GM21381 (cell line): ENCODE measurements around the gene DGLUCY.
"Not testable (repeated sequence)": the region's sequence is repeated elsewhere in the genome, so short reads cannot be mapped to it uniquely, and the experiment has no call there.

Experiments
- ATAC-seq: cut with Tn5 transposase; IDR thresholded peaks from one replicate; pipeline ENCODE4 v1.9.1; 2021; ENCODE audit warnings: mild to moderate bottlenecking, moderate library complexity; ENCODE audit not compliant: unreplicated experiment

DGLUCY gene

DNA sequence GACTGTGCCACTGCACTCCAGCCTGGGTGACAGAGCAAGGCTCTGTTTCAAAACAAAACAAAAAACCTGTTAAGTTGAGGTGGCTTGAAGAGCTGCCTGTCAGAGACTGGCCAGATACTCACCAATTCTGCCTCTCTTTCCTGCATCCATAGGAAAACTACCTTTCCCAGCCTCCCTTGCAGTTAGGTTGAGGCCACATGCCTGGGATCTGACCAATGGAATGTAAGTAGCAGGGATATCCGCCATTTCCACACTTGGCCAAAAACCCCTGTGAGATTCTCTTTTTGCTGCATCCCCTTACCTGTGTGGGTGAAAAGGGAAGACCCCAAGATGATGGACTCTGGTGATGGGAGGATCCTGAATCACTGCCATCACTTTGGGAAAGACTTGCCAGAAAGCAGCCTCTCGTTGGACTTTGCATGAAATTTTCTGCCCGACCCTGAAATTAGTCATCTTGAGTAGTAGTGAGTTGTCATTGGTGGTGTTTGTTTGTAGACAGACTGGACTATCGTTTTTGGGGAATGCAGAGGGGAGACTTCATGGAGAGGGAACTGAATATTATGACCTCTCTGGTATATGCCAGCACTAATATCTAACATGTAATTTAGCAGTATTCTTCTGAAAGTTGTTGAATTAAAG lies 116.6 kb downstream of the DGLUCY start:
- ATAC-seq: no peak

DNA sequence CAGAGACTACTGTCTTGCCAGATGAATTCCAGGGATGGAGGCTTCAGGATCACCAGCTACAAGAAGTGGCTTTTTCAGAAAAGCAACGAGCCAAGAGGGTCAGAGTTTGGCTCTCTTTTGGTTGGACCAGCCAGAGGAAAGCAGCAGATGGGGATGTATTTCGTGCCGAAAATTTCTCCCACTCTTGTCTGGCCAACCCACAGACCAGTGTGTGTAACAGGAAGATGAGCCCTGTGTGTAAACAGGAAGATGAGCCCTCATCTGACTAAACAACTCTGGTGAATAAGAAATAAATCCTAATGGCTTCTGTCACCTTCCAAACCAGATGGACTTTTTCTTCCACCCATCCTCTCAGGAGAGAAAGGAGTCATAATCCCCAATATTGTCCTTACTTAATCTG lies 117.6 kb downstream of the DGLUCY start:
- no peak for ATAC-seq

DNA sequence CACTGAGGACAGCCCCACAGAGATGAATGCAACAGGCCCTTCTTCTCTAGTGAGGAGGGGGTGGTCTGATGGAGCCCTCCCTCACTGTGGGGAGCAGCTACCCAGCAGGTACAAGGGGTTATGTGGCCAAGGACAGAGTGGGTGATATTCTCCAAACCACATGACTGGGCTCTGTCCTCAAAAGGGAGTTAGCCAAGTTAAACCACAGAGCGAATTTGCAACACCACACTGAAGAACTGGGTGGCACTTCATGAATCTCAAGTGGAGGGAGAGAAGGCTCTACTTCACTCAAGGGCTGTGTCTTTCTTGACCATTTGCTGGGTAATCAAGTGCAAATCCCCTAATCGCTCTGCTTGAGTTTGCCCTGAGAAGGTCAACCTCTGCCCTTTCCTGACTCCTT lies 118.2 kb downstream of the DGLUCY start:
- ATAC-seq: no peak

DNA sequence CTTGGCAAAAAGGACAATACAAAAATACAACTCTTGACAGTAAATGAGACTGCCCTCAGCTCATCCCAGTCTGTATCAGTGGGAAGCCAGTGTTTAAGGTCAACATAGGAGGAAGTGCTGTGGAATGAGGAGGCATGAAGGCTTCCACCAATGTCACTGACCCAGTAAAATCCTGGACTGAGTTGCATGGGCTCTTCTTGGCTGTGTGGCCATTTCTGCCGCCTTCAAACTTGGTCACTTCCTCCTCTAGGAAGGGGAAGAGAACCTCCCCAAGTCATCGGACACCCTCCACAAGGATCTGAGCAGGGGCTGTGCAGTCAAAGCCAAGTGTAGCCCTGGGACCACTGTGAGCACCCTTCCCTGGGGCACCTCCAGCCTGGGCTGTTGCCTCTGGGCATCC lies 118.7 kb downstream of the DGLUCY start:
- ATAC-seq: no peak

DNA sequence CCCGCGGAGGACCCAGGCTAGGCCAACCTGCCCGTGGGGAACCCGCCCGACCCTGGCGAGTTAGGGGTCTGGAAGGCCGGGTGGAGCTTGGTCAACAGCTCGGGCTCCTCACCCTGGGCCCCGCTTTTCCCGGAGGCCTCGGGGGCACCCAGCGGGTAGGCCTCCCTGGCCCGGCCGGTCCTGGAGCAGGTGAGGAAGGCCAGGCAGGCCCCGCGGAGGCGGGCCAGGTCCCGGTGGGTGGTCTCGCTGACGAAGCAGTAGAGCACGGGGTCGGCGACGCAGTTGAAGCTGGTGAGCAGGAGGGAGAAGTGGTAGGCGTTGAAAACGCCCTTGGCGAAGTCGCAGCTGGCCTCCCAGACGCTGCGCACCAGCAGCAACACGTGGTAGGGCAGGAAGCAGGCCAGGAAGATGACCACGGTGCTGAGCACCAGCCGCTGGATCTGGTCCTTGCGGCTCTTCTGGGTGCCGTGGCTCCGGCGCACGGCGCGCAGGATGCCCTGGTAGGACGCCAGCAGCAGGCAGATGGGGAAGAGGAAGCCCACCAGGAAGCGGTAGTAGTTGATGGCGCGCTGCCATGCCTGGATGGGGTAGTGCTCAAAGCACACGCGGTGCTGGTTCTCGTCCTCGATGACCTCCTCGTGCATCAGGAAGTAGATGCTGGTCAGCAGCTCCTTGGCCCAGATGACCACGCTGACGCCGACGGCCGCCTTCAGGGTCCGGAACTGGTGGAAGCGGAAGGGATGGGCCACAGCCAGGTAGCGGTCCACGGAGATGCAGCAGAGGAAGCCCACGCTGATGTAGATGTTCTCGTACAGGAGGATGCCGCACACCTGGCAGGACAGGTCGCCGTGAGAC lies 120.3 kb downstream of the DGLUCY start:
- no peak for ATAC-seq

DNA sequence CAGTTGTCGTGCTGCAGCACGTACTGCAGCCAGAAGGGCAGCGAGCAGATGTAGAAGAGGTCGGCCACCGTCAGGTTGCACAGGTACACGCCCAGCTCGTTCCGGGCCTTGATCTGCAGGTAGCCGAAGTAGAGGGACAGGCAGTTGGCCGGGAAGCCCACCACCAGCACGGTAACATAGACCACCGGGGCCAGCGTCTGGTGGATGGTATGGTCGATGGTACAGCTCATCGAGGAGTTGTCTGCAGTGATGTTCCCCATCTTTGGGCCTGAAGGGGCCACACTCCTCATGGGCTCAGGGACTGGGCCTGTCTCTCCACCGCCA lies 120.9 kb downstream of the DGLUCY start:
- no peak for ATAC-seq

DNA sequence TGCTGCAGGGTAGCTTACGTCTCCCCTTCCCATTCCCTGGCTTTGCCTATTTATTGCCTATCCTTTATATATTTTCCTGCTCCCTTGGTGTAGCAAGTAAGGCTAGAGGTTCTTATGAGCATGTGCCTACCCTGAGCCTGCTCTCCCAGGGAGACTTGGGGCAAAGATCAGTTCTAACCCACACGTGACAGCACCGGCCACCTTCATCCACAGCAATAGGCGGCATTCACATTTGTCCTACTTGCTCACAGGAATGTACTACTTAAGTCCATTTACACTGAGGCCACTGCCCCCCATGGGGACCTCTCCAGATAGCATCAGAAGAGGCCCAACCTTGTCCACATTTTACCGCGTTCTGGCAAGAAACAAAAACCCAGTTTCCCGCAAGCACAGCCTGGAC lies 122.0 kb downstream of the DGLUCY start:
- no peak for ATAC-seq

DNA sequence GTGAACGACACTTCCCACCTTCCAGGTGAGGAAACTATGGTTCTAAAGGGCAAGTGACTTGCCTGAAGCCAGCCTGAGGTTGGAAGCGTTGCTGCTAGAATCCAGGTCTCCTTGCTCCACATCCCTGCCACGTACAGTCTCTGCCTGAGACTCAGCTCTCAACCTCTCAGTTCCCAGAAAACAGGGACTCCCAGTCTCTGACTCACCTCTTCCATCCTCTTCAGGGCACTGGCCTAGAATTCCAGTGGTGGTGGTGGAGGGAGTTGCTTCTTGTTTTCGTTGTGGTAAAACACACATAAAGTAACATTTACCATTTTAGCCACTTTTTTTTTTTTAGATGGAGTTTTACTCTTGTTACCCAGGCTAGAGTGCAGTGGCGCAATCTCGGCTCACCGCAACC lies 123.3 kb downstream of the DGLUCY start:
- no peak for ATAC-seq

DNA sequence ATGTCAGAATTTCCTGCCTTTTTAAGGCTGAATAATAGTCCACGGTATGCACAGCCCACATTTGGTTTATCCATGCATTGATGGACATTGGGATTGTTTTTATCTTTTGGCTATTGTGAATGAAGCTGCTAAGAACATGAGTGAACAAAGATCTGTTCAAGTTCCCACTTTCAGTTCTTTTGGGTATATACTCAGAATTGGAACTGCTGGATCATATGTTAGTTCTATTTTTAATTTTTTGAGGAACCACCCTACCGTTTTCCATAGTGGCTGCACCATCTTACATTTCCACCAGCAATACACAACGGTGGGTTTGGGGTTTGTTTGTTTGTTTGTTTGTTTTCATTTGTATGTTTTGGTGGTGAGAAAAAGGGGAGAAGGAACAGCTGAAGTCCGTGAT lies 124.2 kb downstream of the DGLUCY start:
- ATAC-seq: no peak

DNA sequence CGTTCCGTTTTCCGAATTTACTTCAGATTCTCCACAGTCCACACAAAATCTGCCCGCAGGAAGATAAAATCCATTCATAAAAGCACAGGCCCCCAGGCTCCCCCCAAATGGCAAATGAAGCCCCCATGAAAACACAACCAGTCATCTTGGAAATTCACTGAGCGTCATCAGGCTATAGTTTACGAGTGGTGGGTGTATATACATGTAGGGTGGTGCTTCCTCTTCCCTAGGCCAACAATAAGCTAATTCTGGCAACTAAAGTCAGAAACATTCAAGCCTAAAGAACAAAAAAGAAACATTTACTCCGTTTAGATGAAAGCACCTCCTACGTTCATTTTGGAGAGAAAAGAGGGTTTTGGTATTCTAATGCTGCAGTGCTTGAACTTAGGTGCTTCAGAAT lies 124.8 kb downstream of the DGLUCY start:
- no peak for ATAC-seq

DNA sequence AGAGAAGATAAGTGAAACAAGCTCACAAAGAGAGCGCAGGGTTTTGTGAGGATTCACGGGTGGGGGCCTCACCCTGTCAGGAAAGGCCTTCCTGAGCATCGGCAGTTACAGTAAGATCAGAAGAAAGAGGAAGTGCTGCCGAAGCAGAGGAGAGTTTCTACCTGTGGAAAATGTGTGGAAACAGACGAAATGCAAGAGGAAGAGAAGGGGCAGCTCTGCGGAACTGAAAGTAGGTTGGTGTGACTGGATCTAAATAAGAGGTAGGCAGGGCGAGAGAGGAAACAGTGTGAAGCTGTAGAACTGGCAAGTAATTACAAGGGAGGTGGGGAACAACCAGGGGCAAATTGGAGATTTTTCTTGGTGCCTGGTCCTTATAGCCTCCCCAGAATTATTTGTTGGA lies 128.0 kb downstream of the DGLUCY start:
- peak; percentile 51 for ATAC-seq

DNA sequence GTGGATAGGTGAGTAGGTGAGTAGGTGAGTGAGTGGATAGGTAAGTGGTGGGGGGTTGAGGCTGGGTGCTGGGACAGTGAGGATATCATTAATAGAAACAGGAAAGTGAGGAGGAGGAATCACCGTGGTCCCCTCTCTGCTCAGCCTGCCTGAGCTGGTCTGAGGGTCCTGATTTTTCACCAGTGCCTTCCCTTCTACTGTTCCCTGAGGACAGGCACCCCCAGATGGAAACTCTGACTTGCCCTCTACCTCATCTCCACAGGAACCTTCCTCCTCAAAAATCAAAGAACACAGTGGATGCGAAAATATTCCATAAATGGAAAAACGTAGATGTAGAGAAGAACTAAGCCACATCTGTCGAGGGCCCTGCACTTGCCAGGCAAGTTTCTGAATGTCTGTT lies 128.8 kb downstream of the DGLUCY start:
- no peak for ATAC-seq

DNA sequence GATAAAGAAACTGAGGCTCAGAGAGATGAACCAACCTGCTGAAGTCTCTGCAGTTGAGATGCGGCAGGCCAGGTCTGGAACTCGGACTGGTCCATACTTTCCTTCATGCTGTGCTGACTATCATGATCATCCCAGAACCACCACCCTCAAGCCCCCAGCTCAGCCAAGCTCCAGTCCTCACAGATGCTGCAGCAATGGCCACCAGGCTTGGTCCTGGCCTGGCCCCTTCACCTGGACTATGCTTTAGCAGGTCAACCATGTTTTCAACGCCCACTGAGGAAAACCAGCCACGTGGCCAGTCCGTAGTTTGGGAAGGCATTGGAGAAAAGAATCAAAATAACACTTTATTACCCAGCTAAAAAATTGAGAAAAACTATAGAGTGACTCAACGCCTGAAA lies 129.2 kb downstream of the DGLUCY start:
- ATAC-seq: peak; percentile 4

DNA sequence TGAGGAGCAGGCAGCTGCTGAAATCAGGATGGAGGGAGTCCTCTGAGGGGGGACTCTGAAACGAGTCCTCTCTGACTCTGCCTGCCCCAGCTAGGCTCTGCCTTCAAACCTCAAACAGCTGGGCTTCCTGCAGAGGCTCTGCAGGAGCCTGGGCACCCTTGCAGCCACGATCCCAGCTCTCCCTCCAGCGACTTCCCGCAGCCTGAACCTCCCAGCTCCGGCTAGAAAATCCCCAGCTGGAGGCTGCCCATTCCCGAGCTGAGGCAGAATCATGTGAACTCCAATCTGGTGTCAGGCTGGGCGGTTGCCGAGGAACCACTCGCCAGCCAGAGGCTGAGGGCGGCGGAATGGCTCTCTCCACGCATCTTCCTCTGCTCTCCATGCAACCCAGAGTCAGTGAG lies 130.6 kb downstream of the DGLUCY start, which contains the start of gene GPR68:
GPR68 (minus strand) TSS at position 204 of the 401 bp plus-strand sequence. CDS start 9,654 bp downstream, outside the sequence.
- ATAC-seq: no peak

DNA sequence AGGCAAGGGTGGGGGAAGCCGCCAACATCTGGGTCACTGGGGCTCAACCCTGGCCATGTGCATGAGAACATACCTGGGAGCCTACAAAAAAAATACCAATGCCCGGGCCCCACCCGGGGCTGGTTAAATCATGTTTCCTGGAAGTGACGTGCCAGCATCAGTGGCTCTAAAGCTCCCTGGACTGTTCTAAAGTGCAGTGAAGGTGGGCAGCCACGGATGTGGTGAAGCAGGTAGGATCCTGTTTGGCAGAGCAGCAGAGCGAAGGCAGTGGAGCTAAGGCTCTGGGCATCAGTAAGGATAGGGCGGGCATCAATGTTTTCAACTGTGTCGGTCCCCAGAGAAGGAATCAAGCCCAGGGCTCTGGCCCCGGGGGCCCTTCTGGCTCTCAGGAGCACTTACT lies 131.2 kb downstream of the DGLUCY start:
- ATAC-seq: no peak

DNA sequence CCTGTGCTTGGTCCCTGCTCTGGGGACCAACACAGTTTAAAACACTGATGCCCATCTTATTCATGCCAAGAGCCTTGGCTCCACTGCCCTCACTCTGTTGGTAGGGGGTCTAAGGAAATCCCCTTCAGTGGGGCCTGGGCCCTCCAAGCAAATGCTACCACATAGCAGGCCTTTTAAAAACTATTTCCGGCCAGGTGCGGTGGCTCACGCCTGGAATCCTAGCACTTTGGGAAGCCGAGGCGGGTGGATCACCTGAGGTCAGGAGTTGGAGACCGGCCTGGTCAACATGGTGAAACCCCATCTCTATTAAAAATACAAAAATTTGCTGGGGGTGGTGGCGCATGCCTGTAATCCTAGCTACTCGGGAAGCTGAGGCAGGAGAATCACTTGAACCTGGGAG lies 131.7 kb downstream of the DGLUCY start:
- not testable (repeated sequence) for ATAC-seq

DNA sequence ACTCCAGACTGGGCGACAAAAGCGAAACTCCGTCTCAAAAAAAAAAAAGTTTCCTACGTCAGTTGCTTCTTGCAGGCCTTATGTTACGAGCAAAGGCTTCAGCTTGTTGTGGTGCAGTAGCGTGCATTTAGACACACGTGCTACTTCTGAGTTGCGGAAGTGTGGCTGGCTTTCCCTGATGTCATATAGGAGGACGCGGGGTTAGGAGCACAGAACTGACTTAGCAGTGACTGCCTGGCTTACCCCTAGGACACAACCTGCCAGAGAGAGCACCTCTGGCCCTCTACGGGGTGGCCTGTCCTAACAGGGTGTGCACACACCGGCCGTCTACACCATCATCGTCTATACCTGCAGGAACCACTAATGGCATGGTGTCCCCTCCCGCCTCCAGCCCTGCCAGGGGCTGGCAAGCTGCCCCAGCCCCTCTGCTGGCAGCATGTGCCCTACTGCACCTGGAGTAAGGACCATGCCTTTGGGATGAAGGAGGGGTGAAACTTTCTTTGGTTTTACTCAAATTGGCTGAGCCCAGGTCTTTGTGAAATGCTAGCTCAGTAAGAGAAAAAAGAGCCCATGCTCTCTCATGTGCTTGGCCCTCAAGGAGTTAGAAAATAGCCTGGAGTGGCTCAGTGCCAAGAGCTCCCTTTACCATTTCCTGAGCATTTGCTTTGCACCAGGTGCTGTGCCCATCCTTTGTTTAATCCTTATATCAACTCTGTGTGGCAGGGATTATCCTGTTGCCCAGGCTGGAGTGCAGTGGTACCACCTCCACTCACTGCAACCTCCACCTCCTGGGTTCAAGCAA lies 132.4 kb downstream of the DGLUCY start:
- no peak for ATAC-seq

DNA sequence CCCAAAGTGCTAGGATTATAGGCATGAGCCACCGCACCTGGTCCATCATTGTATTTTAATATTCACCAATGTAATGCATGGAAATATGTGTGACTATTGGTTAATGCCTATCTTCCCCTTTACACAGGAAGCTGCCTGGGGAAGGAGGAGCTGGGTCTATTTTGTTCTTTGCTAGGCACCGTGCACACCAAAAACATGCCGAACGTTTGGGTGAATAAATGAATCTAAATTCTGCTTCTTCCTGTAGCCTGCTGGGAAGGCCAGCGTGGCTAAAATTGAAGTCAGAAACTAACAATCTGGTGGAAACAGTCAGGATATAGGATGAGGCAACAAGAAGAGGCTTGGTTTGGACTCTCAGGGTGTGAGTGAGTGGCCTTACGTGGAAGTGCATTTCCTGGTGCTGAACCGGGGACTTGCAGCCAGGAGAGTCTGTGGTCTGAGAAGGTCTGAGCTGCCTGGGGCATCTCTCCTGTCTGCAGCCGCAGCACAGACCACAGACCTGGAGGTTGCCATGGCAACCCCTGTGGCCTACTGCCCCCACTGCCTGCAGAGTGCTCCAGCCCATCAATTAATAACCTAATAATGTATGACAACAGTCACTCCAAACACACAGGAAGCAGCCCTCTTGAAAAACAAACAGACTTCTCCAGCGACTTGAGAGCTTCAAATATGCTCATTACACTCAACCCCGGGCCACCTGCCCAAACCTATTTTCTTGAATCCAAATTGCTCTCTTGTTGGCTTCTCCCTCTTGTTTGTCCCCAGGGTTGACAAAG lies 136.2 kb downstream of the DGLUCY start:
- ATAC-seq: peak; percentile 92

DNA sequence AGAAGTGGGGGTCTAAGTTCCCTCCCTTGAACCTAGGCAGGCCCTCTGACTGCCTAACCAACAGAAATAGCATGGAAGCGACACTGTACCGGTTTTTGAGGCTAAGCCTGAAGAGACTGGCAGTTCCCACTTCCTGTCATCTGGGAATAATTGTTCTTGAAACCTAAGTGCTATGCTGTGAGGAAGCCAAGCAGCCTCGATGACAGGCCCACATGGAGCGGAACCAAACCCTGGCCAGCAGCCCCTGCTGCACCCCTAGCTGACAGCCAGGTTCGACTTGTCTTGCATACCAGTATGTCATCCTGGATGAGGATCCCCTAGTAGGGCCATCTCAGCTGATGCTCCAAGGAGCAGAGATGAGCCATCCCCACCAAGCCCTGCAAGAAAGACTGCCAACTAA lies 137.0 kb downstream of the DGLUCY start:
- no peak for ATAC-seq

DNA sequence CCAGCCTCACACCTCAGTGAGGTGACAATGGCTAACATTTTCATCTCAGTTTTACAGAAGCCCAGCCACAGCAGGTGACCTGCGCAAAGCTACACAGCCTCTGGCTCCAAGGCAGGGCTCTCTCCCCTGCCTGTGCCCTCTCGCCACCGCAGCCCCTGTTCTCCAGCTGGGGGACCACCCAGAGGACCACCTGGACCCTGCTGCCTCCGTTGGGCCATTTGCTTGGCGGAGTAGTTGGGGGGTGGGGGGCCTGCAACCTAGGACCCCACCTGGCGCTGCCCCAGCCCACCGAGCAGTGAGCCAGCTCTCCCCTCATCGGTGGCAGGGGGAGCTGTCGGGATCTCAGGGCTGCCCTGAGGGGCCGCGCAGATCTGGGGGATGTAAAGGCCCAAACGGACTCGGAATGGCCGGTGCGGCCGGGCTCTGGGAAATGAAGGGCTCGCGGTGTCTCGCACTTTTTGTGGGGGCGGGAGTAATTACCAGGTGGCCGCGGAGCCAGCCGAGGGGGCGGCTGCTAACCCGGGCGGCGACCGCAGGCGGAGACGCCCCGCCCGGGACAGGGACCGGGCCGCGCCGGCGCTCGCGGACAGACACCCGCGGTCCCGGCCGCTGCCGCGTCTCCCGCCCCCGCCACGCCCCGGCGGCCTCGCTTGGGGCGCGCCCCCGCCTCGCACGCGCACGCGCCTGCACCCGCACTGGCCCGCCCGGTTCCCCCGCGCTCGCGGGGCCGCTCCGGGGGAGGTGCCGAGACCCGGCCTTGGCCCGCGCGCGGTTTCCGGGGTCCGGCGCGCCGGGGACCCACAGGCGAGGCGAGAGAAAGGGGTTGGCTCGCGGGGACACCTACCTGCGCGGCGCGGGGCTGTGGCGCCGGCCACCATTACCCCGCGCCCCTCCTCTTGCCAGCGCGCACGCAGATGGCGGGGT lies 139.3 kb downstream of the DGLUCY start:
- ATAC-seq: no peak
